A549 (cell line): Measurements from ENCODE around the gene TMPRSS4. TPM values are rescaled to one million over a fixed set of nuclear protein-coding genes. Genes with fewer than 3 reads are reported as not detected.

Source experiments
- ATAC-seq, 2 experiments: fragments of 200-7000 bp in 1 of 2; fragments of >200 bp in 1 of 2; cut with Nextera tagmentation in 1 of 2; cut with Tn5 transposase in 1 of 2; 3 replicates each; pipeline versions ENCODE4 v1.8.0 to v1.9.1; 2018 to 2020; ENCODE audit warnings: mild to moderate bottlenecking in 1 of 2, moderate library complexity in 1 of 2
- CTCF ChIA-PET: fragments of 300-600 bp; sonication (Branson Sonifier 250); formaldehyde crosslinking; extraction: SDS; loops from one replicate; lab custom pipeline; 2021; ENCODE audit warnings: antibody characterized with exemption, inconsistent platforms; lab: Yijun Ruan, JAX
- POLR2A ChIA-PET: fragments of 350-600 bp; formaldehyde crosslinking; extraction: SDS; loops from one replicate; lab custom pipeline; 2021; ENCODE audit warnings: antibody characterized with exemption, inconsistent platforms; lab: Yijun Ruan, JAX
- DNase-seq, 2 experiments: peaks; one replicate each; pipeline versions ENCODE4 v3.0.0 to v3.0.0-alpha.2; 2011 to 2016; ENCODE audit warnings: low read depth in 1 of 2, low spot score in 1 of 2
- FAIRE-seq: peaks from 2 replicates; lab custom pipeline; 2011; peaks lifted over from hg19 to GRCh38; lab: Jason Lieb, UNC
- H3K27ac ChIP-seq, 2 experiments: fragments of >200 bp; sonication (Bioruptor Twin); formaldehyde crosslinking; 3 replicates each; pipeline ENCODE4 v1.5.1; 2016 to 2017
- H3K4me1 ChIP-seq: fragments of >200 bp; sonication (Bioruptor Twin); formaldehyde crosslinking; 3 replicates; pipeline ENCODE4 v1.6.1; 2016
- H3K4me2 ChIP-seq: fragments of >200 bp; sonication (Bioruptor Twin); formaldehyde crosslinking; 3 replicates; pipeline ENCODE4 v1.6.1; 2016
- H3K4me3 ChIP-seq: fragments of >200 bp; sonication (Bioruptor Twin); formaldehyde crosslinking; 3 replicates; pipeline ENCODE4 v1.5.1; 2016
- H3K9me3 ChIP-seq: fragments of >200 bp; sonication (Bioruptor Twin); formaldehyde crosslinking; 3 replicates; pipeline ENCODE4 v1.6.1; 2016
- CBX2 ChIP-seq: fragments of 200-600 bp; sonication (generic); IDR thresholded peaks from 2 replicates; pipeline ENCODE4 v1.6.1; 2016; ENCODE audit warnings: low read depth, mild to moderate bottlenecking, borderline replicate concordance
- CEBPB ChIP-seq, 2 experiments: fragments of >200 bp in 1 of 2; sonication (Bioruptor Twin) in 1 of 2; formaldehyde crosslinking in 1 of 2; IDR thresholded peaks; 2 replicates each; pipeline ENCODE4 v1.6.1; 2012 to 2016
- CHD2 ChIP-seq: fragments of 150-350 bp; IDR thresholded peaks from 2 replicates; pipeline ENCODE4 v1.6.1; 2014; ENCODE audit warnings: low read length; ENCODE audit not compliant: partially characterized antibody
- CHD4 ChIP-seq: fragments of 200-600 bp; sonication (generic); IDR thresholded peaks from 2 replicates; pipeline ENCODE4 v1.6.1; 2016; ENCODE audit warnings: antibody characterized with exemption, mild to moderate bottlenecking, borderline replicate concordance
- EHF ChIP-seq: fragments of 250-450 bp; sonication (Bioruptor Pico); IDR thresholded peaks from 2 replicates; pipeline ENCODE4 v1.5.0; 2020; ENCODE audit warnings: mild to moderate bottlenecking
- EP300 ChIP-seq, 2 experiments: fragments of >200 bp; sonication (Bioruptor Twin); formaldehyde crosslinking; IDR thresholded peaks; 2 replicates in 1 of 2; 3 replicates in 1 of 2; pipeline ENCODE4 v1.6.1; 2016 to 2017
- ESRRA ChIP-seq: fragments of 150-350 bp; IDR thresholded peaks from 2 replicates; pipeline ENCODE4 v1.6.1; 2014; ENCODE audit warnings: mild to moderate bottlenecking, low read length, borderline replicate concordance
- FOSL2 ChIP-seq, 2 experiments: fragments of 450-650 bp in 1 of 2; fragments of >200 bp in 1 of 2; sonication (Bioruptor Twin) in 1 of 2; formaldehyde crosslinking; IDR thresholded peaks; 2 replicates each; pipeline versions ENCODE4 v1.5.0 to v1.6.1; 2016 to 2020; ENCODE audit warnings: mild to moderate bottlenecking in 1 of 2, moderate library complexity in 1 of 2
- GATA3 ChIP-seq: IDR thresholded peaks from 2 replicates; pipeline ENCODE4 v1.6.1; 2012; ENCODE audit warnings: borderline replicate concordance
- HOXA7 ChIP-seq: fragments of 250-450 bp; sonication (Bioruptor Pico); IDR thresholded peaks from 2 replicates; pipeline ENCODE4 v1.5.0; 2020; ENCODE audit warnings: mild to moderate bottlenecking, moderate library complexity
- JUN ChIP-seq, 2 experiments: fragments of >200 bp; sonication (Bioruptor Twin); formaldehyde crosslinking; IDR thresholded peaks; 2 replicates in 1 of 2; 3 replicates in 1 of 2; pipeline ENCODE4 v1.6.1; 2016 to 2017
- JUNB ChIP-seq: fragments of >200 bp; sonication (Bioruptor Twin); formaldehyde crosslinking; IDR thresholded peaks from 2 replicates; pipeline ENCODE4 v1.6.1; 2016
- KDM5A ChIP-seq: fragments of 200-600 bp; sonication (generic); IDR thresholded peaks from 2 replicates; pipeline ENCODE4 v1.6.1; 2016; ENCODE audit warnings: antibody characterized with exemption, mild to moderate bottlenecking
- MAZ ChIP-seq: fragments of 150-350 bp; IDR thresholded peaks from 2 replicates; pipeline ENCODE4 v1.6.1; 2014; ENCODE audit warnings: antibody characterized with exemption, low read depth, low read length, borderline replicate concordance
- MYC ChIP-seq: IDR thresholded peaks from 2 replicates; pipeline ENCODE4 v1.6.1; 2012; ENCODE audit warnings: mild to moderate bottlenecking, inconsistent platforms, low read length, improper control_type of control experiment, borderline replicate concordance
- NR3C1 ChIP-seq: fragments of >200 bp; sonication (Bioruptor Twin); formaldehyde crosslinking; IDR thresholded peaks from 3 replicates; pipeline ENCODE4 v1.6.1; 2017
- POLR2A ChIP-seq: IDR thresholded peaks from 2 replicates; pipeline ENCODE4 v1.6.1; 2012; ENCODE audit warnings: mild to moderate bottlenecking, low read length
- POLR2AphosphoS2 ChIP-seq: conservative IDR thresholded peaks from 2 replicates; pipeline ENCODE4 v1.6.1; 2012; ENCODE audit warnings: low read length, improper control_type of control experiment, inconsistent platforms
- RARB ChIP-seq: fragments of 250-450 bp; sonication (Bioruptor Pico); IDR thresholded peaks from 2 replicates; pipeline ENCODE4 v1.8.0; 2021; ENCODE audit warnings: mild to moderate bottlenecking, moderate library complexity
- RCOR1 ChIP-seq: fragments of 150-350 bp; IDR thresholded peaks from 2 replicates; pipeline ENCODE4 v1.6.1; 2014; ENCODE audit warnings: antibody characterized with exemption, low read length, low read depth
- RNF2 ChIP-seq: fragments of 200-600 bp; sonication (generic); IDR thresholded peaks from 2 replicates; pipeline ENCODE4 v1.6.1; 2016; ENCODE audit warnings: low read depth, mild to moderate bottlenecking, antibody characterized with exemption, moderate library complexity, borderline replicate concordance
- SMC3 ChIP-seq: fragments of >200 bp; sonication (Bioruptor Twin); formaldehyde crosslinking; IDR thresholded peaks from 3 replicates; pipeline ENCODE4 v1.6.1; 2018; ENCODE audit warnings: inconsistent platforms
- SREBF2 ChIP-seq: fragments of 450-650 bp; IDR thresholded peaks from 2 replicates; pipeline ENCODE4 v1.6.1; 2014; ENCODE audit warnings: mild to moderate bottlenecking, moderate library complexity
- TP53 ChIP-seq: fragments of 250-450 bp; sonication (Bioruptor Pico); IDR thresholded peaks from 2 replicates; pipeline ENCODE4 v1.5.0; 2021; ENCODE audit warnings: mild to moderate bottlenecking, moderate library complexity
- ZNF302 ChIP-seq: fragments of 250-450 bp; sonication (Bioruptor Pico); IDR thresholded peaks from 2 replicates; pipeline ENCODE4 v1.9.0; 2021; ENCODE audit warnings: inconsistent platforms, mild to moderate bottlenecking, moderate library complexity
- WGBS: methylation state at CpG from one replicate; pipeline ENCODE4 v1.1.6; 2017; ENCODE audit errors: missing lambda C conversion rate; 5-methylcytosine and 5-hydroxymethylcytosine counted together
- polyA plus RNA-seq, 4 experiments: library from polyadenylated mRNA; depleted of rRNA in 3 of 4; stranded (reverse); fragments of >200 nt; fragmentation: RNase III in 1 of 4; extraction: RNeasy Plus Mini Kit Qiagen cat#74134 plus additional on column Dnase treatment in 1 of 4; gene quantifications; 2 replicates in 3 of 4; 3 replicates in 1 of 4; pipeline ENCODE4 v1.2.3, GENCODE V29; 2011 to 2017
- TF ChIP-seq, protein P1 (sequence below): IDR thresholded peaks from 2 replicates; pipeline ENCODE4 v1.6.1; 2012
- TF ChIP-seq, protein P2 (sequence below): fragments of 150-350 bp; IDR thresholded peaks from 2 replicates; pipeline ENCODE4 v1.6.1; 2014; ENCODE audit warnings: low read depth, mild to moderate bottlenecking, low read length
- TF ChIP-seq, protein P3 (sequence below): fragments of >200 bp; sonication (Bioruptor Twin); formaldehyde crosslinking; IDR thresholded peaks from 3 replicates; pipeline ENCODE4 v1.6.1; 2016
- TF ChIP-seq, protein P4 (sequence below): IDR thresholded peaks from 2 replicates; pipeline ENCODE4 v1.6.1; 2012; ENCODE audit warnings: low read depth, borderline replicate concordance
- TF ChIP-seq, protein P5 (sequence below): fragments of 450-650 bp; IDR thresholded peaks from 2 replicates; pipeline ENCODE4 v1.6.1; 2014; ENCODE audit warnings: antibody characterized with exemption

TMPRSS4 gene
- polyA plus RNA-seq, 2 of the 4 experiments (the other 2 are of a cell fraction), result not detected

DNA sequence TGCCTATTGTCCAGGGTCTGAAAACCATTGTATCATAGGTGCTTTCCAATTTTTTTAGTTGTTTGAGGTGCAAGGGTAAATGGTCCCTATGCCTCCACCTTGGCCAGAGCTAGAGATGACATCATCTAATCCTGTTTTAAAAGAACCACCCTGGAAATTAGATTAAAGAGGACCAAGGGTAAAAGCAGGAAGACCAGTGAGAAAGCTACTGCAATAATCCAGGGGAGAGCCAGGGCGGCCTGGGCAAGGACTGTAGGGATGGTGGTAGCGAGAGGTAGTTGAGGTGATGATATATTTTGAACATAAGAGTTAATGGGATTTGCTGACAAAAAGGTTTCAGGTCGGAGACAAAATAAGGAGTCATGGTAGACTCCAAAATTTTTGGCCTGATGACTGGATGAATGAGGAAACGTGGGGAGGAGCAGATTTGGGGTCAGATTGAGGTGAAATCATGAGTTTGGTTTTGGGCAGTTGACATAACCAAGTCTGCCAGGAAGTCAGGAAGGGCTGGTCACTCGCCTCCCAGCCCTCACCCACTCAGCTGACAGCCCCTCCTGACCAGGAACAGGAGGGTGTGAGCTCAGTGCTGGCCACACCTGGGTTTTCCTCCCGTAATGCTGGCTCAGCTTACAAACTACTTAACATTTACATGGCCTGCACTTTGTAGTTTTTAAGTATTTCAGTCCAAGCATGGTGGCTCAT lies 52.7 kb downstream of the TMPRSS4 start:
- ChIA-PET POLR2A (no interaction called here), CTCF (interaction anchor here (0.6 to 1.3 kb wide), 5 partner anchors 15 to 833 kb away, joined by 3 read pairs; no protein-coding TSS in a partner anchor)
- H3K27ac ChIP-seq, result no peak overlapping the region
- FAIRE-seq (no peak), ATAC-seq (no peak)
- TF ChIP-seq CEBPB (IDR thresholded peaks at IDR 0.05) (no peak), ESRRA (no peak), JUN (IDR thresholded peaks at IDR 0.05) (no peak), JUNB (no peak), EHF (CRISPR knock-in tag) (no peak), CBX2 (no peak), SREBF2 (no peak), CHD4 (no peak), FOSL2 (IDR thresholded peaks at IDR 0.05) (no peak), FOSL2 (CRISPR knock-in tag; IDR thresholded peaks at IDR 0.05) (no peak), KDM5A (no peak), CHD2 (no peak), RNF2 (no peak), ZNF302 (CRISPR knock-in tag) (no peak), MYC (no peak)
- TF ChIP-seq, protein P1, sequence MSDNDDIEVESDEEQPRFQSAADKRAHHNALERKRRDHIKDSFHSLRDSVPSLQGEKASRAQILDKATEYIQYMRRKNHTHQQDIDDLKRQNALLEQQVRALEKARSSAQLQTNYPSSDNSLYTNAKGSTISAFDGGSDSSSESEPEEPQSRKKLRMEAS, result no peak
- TF ChIP-seq, protein P2, sequence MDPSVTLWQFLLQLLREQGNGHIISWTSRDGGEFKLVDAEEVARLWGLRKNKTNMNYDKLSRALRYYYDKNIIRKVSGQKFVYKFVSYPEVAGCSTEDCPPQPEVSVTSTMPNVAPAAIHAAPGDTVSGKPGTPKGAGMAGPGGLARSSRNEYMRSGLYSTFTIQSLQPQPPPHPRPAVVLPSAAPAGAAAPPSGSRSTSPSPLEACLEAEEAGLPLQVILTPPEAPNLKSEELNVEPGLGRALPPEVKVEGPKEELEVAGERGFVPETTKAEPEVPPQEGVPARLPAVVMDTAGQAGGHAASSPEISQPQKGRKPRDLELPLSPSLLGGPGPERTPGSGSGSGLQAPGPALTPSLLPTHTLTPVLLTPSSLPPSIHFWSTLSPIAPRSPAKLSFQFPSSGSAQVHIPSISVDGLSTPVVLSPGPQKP, result no peak
- TF ChIP-seq, protein P3, sequence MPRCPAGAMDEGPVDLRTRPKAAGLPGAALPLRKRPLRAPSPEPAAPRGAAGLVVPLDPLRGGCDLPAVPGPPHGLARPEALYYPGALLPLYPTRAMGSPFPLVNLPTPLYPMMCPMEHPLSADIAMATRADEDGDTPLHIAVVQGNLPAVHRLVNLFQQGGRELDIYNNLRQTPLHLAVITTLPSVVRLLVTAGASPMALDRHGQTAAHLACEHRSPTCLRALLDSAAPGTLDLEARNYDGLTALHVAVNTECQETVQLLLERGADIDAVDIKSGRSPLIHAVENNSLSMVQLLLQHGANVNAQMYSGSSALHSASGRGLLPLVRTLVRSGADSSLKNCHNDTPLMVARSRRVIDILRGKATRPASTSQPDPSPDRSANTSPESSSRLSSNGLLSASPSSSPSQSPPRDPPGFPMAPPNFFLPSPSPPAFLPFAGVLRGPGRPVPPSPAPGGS, result no peak
- TF ChIP-seq, protein P4, sequence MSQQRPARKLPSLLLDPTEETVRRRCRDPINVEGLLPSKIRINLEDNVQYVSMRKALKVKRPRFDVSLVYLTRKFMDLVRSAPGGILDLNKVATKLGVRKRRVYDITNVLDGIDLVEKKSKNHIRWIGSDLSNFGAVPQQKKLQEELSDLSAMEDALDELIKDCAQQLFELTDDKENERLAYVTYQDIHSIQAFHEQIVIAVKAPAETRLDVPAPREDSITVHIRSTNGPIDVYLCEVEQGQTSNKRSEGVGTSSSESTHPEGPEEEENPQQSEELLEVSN, result no peak
- TF ChIP-seq, all 56 proteins: peak for 0
- no peaks in the 10 kb centered on the region for H3K9me3 ChIP-seq
- H3K4me1 ChIP-seq, result 0 out of 3 replicates have a peak, but pooled peaks cover 3% of the 10 kb centered on the region
- 51% methylated on average over 6 of the region's 6 CpGs for WGBS
- H3K4me3 ChIP-seq, result no peak overlapping the region
- no peak for DNase-seq
- H3K4me2 ChIP-seq, result no peak overlapping the region

DNA sequence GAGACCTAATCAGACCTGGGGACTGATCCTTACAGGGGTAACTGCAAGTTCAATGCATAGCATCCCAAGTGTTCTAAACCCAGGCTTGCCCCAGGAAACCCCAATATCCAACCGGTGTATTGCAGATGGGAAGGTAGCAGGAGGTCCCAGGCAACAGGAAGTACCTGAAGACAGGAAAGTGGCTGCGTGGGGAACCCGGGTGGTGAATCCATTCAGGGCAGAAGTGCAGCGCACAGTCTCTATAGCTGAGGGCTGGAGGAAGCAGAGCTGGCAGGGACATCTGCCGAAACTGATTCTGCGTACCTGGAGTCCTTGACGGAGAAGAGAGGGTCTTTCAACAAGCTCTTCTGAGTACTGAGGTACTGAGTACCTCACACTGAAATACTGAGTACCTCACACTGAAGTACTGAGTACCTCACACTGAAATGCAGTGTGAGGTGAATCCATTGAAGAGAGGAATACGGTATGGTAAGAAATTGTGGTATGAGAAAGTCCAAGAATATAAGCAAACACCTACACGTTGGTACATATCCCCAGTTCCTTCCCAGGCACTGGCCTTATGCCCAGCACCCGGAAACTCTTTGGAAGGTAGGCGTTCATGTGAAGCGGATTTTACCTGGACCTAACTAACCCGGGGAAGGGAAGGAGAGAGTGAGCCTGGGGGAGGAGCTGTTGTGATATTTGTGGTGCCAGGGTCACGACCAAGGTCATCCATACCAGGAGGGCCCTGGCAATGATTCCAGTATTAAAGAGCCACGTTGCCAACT lies 55.7 kb downstream of the TMPRSS4 start:
- POLR2A ChIA-PET, result no interaction called here
- FAIRE-seq (no peak), ATAC-seq (no peak), DNase-seq (no peak)
- 45% methylated on average over 15 of the region's 15 CpGs for WGBS
- Histone ChIP-seq H3K4me2 (no peak overlapping the region), H3K9me3 (no peaks in the 10 kb centered on the region), H3K27ac (no peak overlapping the region), H3K4me1 (0 out of 3 replicates have a peak, but pooled peaks cover 3% of the 10 kb centered on the region), H3K4me3 (no peak overlapping the region)
- CTCF ChIA-PET, result no interaction called here
- TF ChIP-seq SMC3 (no peak), RCOR1 (no peak), POLR2A (no peak), FOSL2 (IDR thresholded peaks at IDR 0.05) (no peak), FOSL2 (CRISPR knock-in tag; IDR thresholded peaks at IDR 0.05) (no peak), GATA3 (no peak), RARB (CRISPR knock-in tag) (no peak), MAZ (no peak), EP300 (IDR thresholded peaks at IDR 0.05) (no peak), HOXA7 (CRISPR knock-in tag) (no peak), POLR2AphosphoS2 (no peak), NR3C1 (no peak), TP53 (CRISPR knock-in tag) (no peak)
- TF ChIP-seq, protein P5, sequence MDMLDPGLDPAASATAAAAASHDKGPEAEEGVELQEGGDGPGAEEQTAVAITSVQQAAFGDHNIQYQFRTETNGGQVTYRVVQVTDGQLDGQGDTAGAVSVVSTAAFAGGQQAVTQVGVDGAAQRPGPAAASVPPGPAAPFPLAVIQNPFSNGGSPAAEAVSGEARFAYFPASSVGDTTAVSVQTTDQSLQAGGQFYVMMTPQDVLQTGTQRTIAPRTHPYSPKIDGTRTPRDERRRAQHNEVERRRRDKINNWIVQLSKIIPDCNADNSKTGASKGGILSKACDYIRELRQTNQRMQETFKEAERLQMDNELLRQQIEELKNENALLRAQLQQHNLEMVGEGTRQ, result no peak
- TF ChIP-seq, protein P3, result no peak
